OCI-LY3 (cell line): ENCODE data around the gene ZNF366.

Experiments used
- EZH2phosphoT487 ChIP-seq: fragments of 200-600 bp; shearing (Covaris generic); IDR thresholded peaks from 2 replicates; pipeline ENCODE4 v1.6.1; 2018; ENCODE audit warnings: antibody characterized with exemption, mixed run types, low read depth
- TF ChIP-seq, protein P1 (sequence below): fragments of 200-600, 300-600 bp; sonication (generic); IDR thresholded peaks from 2 replicates; pipeline ENCODE4 v1.5.1; 2014; ENCODE audit warnings: antibody characterized with exemption, low read length, low read depth

GRCh38 chr5:72459913-72460312 is 47.3 kb downstream of the ZNF366 start:
- TF ChIP-seq, protein P1, sequence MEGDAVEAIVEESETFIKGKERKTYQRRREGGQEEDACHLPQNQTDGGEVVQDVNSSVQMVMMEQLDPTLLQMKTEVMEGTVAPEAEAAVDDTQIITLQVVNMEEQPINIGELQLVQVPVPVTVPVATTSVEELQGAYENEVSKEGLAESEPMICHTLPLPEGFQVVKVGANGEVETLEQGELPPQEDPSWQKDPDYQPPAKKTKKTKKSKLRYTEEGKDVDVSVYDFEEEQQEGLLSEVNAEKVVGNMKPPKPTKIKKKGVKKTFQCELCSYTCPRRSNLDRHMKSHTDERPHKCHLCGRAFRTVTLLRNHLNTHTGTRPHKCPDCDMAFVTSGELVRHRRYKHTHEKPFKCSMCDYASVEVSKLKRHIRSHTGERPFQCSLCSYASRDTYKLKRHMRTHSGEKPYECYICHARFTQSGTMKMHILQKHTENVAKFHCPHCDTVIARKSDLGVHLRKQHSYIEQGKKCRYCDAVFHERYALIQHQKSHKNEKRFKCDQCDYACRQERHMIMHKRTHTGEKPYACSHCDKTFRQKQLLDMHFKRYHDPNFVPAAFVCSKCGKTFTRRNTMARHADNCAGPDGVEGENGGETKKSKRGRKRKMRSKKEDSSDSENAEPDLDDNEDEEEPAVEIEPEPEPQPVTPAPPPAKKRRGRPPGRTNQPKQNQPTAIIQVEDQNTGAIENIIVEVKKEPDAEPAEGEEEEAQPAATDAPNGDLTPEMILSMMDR = no peak
- no peak for TF ChIP-seq EZH2phosphoT487
